GM21737 (cell line): ENCODE data around the gene EEA1.
"Not testable (repeated sequence)": the region's sequence is repeated elsewhere in the genome, so short reads cannot be mapped to it uniquely, and the experiment has no call there.

Source experiments
- ATAC-seq: cut with Tn5 transposase; IDR thresholded peaks from one replicate; pipeline ENCODE4 v1.9.1; 2021; ENCODE audit warnings: mild to moderate bottlenecking, moderate library complexity; ENCODE audit not compliant: unreplicated experiment

Gene EEA1

GRCh38 chr12:92928962-92929915 is at the start of gene EEA1:
EEA1 (minus strand) TSS chr12:92929295; CDS start chr12:92929066, 229 bp downstream.
- ATAC-seq, result peak; percentile 81

GRCh38 chr12:92978607-92979006 is 49.5 kb upstream of the EEA1 start:
- no peak for ATAC-seq

DNA sequence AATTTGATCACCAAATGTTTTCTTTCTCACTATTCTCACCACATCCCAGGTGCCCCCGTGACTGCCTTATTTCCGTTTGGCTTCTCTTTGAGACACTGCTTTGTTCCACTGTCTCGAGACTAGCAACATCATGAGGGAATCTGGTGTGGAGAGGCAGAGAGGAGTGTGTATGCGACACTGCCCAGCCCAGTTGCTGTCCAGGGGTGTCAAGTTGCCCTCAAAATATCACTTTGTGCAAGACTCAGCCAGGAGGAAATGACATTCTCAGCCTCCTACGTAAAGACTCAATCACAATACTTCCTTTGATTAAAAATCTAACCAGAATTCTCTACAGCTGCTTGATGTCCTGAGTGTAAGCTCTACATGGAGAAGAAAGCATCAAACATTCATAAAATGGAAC is 48.2 kb upstream of the EEA1 start:
- no peak for ATAC-seq

GRCh38 chr12:92974759-92975158 is 45.7 kb upstream of the EEA1 start:
- no peak for ATAC-seq

DNA sequence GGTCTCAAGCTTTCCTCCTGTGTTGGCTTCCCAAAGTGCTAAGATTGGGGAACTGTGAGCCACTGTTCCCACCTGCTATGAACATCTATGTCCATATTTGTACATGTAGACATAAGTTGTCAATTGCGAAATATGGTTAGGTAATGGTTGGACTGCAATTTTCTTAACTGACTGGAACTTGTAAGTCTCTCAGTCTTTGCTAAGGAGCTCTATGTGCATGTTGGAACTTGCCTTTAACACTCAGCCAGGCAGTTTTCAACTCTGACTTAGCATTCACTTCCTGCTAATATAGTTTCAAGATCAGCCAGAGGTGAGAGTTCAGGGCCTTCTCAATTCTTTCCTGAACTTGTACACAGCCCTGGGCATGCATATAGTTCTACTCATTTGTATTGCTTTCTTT is 44.5 kb upstream of the EEA1 start:
- no peak for ATAC-seq

- ATAC-seq, result no peak
Measured at GRCh38 chr12:92971859-92972524, 42.9 kb upstream of the EEA1 start.

GRCh38 chr12:92968176-92968813 is 39.2 kb upstream of the EEA1 start:
- no peak for ATAC-seq

GRCh38 chr12:92964378-92964777 is 35.3 kb upstream of the EEA1 start:
- not testable (repeated sequence) for ATAC-seq

DNA sequence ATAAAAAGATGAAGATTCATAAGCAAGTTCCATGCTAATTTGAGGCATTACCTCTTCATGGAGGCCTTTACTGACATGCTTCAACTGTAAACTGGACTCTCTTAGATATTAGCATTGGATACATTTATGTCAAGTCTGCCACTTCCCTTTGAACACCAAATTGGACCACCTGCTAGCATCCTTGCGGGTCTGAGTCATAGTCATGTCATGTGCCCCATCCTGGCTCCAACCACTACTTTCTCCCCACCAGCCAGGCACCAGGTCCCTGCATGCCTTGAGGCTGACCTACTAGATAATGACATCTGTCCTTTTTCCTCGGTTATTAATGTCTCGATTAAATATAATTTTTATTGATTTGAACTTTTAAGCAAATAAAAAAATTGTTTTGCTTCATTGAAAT is 32.9 kb upstream of the EEA1 start:
- ATAC-seq, result no peak

GRCh38 chr12:92955997-92956663 is 27.0 kb upstream of the EEA1 start:
- ATAC-seq, result no peak

- ATAC-seq, result no peak
Measured at GRCh38 chr12:92953747-92954146, 24.7 kb upstream of the EEA1 start.

DNA sequence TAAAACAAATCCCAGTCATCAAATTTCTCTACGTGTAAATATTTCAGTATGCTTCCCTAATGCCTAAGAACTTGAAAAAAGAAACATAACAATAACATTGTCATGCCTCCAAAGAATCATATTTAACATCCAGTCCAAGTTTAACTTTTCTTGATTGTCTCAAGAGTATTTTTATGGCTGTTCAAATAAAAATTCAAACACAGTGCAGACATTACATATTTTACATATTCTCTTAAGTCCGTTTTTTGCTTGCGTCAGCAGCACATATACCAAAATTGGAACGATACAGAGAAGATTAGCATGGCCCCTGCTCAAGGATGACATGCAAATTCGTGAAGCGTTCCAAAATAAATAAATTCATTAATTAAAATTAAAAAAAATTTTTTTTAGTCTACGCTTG is 23.3 kb upstream of the EEA1 start:
- ATAC-seq, result no peak

DNA sequence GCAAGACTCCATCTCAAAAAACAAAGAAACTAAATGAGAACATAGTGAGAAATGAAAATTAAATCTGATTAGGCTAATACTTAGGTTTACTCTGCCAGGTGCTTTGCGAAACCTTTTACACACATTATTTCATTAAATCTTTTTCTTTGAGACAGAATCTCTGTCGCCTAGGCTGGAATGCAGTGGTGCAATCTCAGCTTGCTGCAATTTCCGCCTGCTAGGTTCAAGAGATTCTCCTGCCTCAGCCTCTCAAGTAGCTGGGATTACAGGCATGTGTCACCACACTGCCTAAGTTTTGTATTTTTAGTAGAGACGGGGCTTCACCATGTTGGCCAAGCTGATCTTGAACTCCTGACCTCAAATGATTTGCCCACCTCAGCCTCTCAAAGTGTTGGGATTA is 21.9 kb upstream of the EEA1 start:
- no peak for ATAC-seq

GRCh38 chr12:92950011-92950410 is 20.9 kb upstream of the EEA1 start:
- ATAC-seq, result no peak

- no peak for ATAC-seq
Measured at GRCh38 chr12:92949466-92949865, 20.4 kb upstream of the EEA1 start.

- no peak for ATAC-seq
Measured at GRCh38 chr12:92947589-92948215, 18.6 kb upstream of the EEA1 start.

- ATAC-seq, result no peak
Measured at GRCh38 chr12:92945659-92946220, 16.6 kb upstream of the EEA1 start.

DNA sequence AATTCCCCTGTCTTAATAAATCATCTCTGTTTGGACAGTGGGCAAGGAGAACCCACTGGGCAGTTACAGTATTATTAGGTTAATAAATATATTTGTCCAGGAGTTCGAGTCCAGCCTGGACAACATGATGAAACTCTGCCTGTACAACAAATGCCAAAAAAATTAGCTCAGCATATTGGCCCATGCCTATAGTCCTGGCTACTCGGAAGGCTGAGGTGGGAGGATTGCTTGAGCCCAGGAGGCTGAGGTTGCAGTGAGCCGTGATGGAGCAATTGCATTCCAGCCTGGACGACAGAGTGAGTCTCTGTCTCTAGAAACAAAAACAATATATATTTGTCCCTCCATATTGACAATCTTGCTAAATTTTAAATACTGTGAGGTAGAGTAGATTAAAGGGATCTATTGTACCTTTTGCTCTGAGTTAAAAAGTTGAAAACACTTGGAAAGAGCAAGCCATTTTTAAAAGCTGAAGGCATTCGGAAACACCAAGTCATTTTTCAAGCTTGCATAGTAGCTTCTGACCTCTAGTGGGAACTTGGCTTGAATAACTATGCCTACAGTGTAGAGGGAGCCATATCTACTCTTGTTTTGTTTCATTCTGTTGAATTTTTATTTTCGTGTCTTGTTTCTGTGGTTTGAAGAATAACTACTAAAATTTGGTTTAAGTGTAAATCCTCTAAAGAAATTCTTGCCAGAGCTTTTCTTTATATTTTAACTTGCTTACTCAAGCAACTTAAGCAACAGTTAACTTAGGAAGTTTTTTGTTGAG is 14.6 kb upstream of the EEA1 start:
- no peak for ATAC-seq

DNA sequence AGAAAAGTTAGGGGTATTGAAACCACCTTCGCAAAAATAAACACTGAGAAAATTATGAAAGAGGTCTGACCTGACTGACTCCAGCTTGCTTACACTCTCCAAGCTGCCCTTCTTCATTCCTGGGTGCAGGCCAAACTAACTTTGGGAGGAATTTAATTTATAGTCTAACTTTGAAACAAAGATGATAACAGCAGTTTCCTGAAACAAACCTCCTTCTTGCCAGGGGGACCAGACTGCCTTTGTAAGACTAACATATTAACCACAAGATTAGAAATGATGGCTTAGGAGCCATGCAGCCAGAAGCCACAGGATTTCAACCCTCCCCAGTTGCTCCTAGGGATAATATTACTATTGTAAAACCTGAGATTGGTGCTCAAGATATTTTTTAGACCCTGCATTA is 13.8 kb upstream of the EEA1 start:
- ATAC-seq, result no peak

DNA sequence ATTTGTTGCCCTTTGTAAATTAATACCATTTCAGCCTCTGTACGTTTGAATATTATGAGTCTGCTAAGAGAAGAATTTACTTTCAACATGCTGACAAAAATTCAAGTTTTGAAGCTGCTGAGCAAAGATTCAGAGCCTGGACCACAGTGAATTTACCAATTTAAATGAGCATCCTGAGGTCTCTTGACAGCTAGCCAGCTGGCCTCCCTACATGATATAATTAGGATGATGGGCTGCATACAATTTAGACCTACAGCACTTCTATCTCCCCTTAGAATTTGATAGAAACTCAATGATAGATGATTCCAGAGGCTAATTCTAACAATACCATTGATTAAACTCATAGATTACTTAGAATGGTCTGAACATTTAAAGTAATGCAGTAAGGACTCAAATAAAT is 10.0 kb upstream of the EEA1 start:
- ATAC-seq, result no peak
